Astrocyte of the hippocampus (primary cell): Measurements from ENCODE around the gene DMXL1.
"Not testable (repeated sequence)": the region's sequence is repeated elsewhere in the genome, so short reads cannot be mapped to it uniquely, and the experiment has no call there.

Experiments used
- DNase-seq: peaks from one replicate; pipeline ENCODE4 v3.0.0; 2011; ENCODE audit warnings: low read depth, low spot score

The DMXL1 gene

GRCh38 chr5:119131530-119132304 lies 60.8 kb downstream of the DMXL1 start:
- no peak for DNase-seq

- DNase-seq, result not testable (repeated sequence)
Observed at GRCh38 chr5:119135743-119136142, 64.9 kb downstream of the DMXL1 start.

- DNase-seq, result no peak
Observed at GRCh38 chr5:119136666-119137318, 65.9 kb downstream of the DMXL1 start.

GRCh38 chr5:119153629-119154028 lies 82.7 kb downstream of the DMXL1 start:
- DNase-seq, result no peak

- no peak for DNase-seq
Observed at GRCh38 chr5:119158144-119158543, 87.3 kb downstream of the DMXL1 start.

- no peak for DNase-seq
Observed at GRCh38 chr5:119161430-119161829, 90.5 kb downstream of the DMXL1 start.

GRCh38 chr5:119166026-119166425 lies 95.1 kb downstream of the DMXL1 start:
- DNase-seq, result no peak

GRCh38 chr5:119168401-119168800 lies 97.5 kb downstream of the DMXL1 start:
- no peak for DNase-seq

GRCh38 chr5:119171686-119172085 lies 100.8 kb downstream of the DMXL1 start:
- no peak for DNase-seq

GRCh38 chr5:119174578-119175163 lies 103.8 kb downstream of the DMXL1 start:
- no peak for DNase-seq

- no peak for DNase-seq
Observed at GRCh38 chr5:119176785-119177184, 105.9 kb downstream of the DMXL1 start.

GRCh38 chr5:119177226-119177625 lies 106.3 kb downstream of the DMXL1 start:
- DNase-seq, result no peak

- no peak for DNase-seq
Observed at GRCh38 chr5:119178435-119178834, 107.5 kb downstream of the DMXL1 start.

- no peak for DNase-seq
Observed at GRCh38 chr5:119179857-119180641, 109.2 kb downstream of the DMXL1 start.

- DNase-seq, result not testable (repeated sequence)
Observed at GRCh38 chr5:119185512-119185911, 114.6 kb downstream of the DMXL1 start.

GRCh38 chr5:119187776-119188529 lies 117.1 kb downstream of the DMXL1 start:
- no peak for DNase-seq

- DNase-seq, result no peak
Observed at GRCh38 chr5:119190470-119191095, 119.7 kb downstream of the DMXL1 start.

GRCh38 chr5:119191944-119192343 lies 121.1 kb downstream of the DMXL1 start:
- no peak for DNase-seq

GRCh38 chr5:119200795-119201194 lies 129.9 kb downstream of the DMXL1 start:
- DNase-seq, result no peak

- no peak for DNase-seq
Observed at GRCh38 chr5:119207105-119207504, 136.2 kb downstream of the DMXL1 start.

GRCh38 chr5:119212026-119212425 lies 141.1 kb downstream of the DMXL1 start:
- DNase-seq, result no peak
